ENCODE results near the gene PTGS1. TPM values are rescaled to one million over a fixed set of nuclear protein-coding genes. Genes with fewer than 3 reads are reported as not detected.

PTGS1 gene
- total and polyA plus RNA-seq, 2 of the 13 experiments (the other 11 are each of a cell fraction or from before 2014, with no cell fraction given) = 0.07 to 0.08 TPM

- Histone ChIP-seq H2AFZ (ENCODE audit: low read length) (no peak overlapping the region), H4K20me1 (ENCODE audit: insufficient read depth, low read length) (no peaks in the 10 kb centered on the region), H3K27me3 (ENCODE audit: control insufficient read depth in 1 of 2, insufficient read depth in 2 of 2, low read length in 2 of 2) (no peaks in the 10 kb centered on the region), H3K4me3 (replicated peaks in 1 of 3; ENCODE audit: insufficient read depth in 1 of 3, low read depth in 2 of 3, low read length in 3 of 3) (no peak overlapping the region), H3K36me3 (replicated peaks in 1 of 2; ENCODE audit: control insufficient read depth in 1 of 2, insufficient read depth in 2 of 2, low read length in 2 of 2) (no peaks in the 10 kb centered on the region), H3K79me2 (ENCODE audit: insufficient read depth, low read length) (no peaks in the 10 kb centered on the region), H3K27ac (ENCODE audit: extremely low read length, insufficient read depth, low read length) (no peak overlapping the region), H3K4me1 (ENCODE audit: insufficient read depth, low read length) (no peaks in the 10 kb centered on the region), H3K9ac (ENCODE audit: insufficient read depth, low read depth, low read length) (no peak overlapping the region), H3K4me2 (ENCODE audit: low read depth, low read length) (no peak overlapping the region), H3K9me3 (ENCODE audit: low read length) (peaks cover 27% of the 10 kb centered on the region)
- POLR2A ChIA-PET = no interaction called here
- TF ChIP-seq SAFB2 (CRISPR knock-in tag; IDR thresholded peaks at IDR 0.05; ENCODE audit: borderline replicate concordance, low read depth) = no peak
- TF ChIP-seq ATAD3A (CRISPR knock-in tag; IDR thresholded peaks at IDR 0.05) = no peak
- TF ChIP-seq CHD4 (IDR thresholded peaks at IDR 0.05; ENCODE audit: borderline replicate concordance, low read length) = no peak
- no peak for TF ChIP-seq SUZ12 (IDR thresholded peaks at IDR 0.05; ENCODE audit: low read depth, low read length)
- no peak for TF ChIP-seq IRF2 (CRISPR knock-in tag; IDR thresholded peaks at IDR 0.05)
- TF ChIP-seq TCF7 (IDR thresholded peaks at IDR 0.05; ENCODE audit: low read depth) = no peak
- no peak for TF ChIP-seq KAT8 (CRISPR knock-in tag; IDR thresholded peaks at IDR 0.05)
- TF ChIP-seq ZNF484 (CRISPR knock-in tag; IDR thresholded peaks at IDR 0.05; ENCODE audit: borderline replicate concordance, low read depth) = no peak
- no peak for DNase-seq (ENCODE audit: low spot score)
- intact Hi-C loops (cut with micrococcal nuclease; ENCODE audit: unreplicated experiment) = no loop called here
- BruUV-seq (replicated peaks) = no TSS peak
- CTCF ChIA-PET (ENCODE audit: low intra/inter-chr PET ratio, low total read pairs) = no interaction called here
- in situ Hi-C loops (cut with HindIII; ENCODE audit: extremely low pct_ligation_motif_present, low pct_unique_long_range_greater_than_20kb) = no loop called here
- no peak for FAIRE-seq
- no peak for ATAC-seq
Observed at GRCh38 chr9:122418016-122418415, 47.2 kb downstream of the PTGS1 start.

DNA sequence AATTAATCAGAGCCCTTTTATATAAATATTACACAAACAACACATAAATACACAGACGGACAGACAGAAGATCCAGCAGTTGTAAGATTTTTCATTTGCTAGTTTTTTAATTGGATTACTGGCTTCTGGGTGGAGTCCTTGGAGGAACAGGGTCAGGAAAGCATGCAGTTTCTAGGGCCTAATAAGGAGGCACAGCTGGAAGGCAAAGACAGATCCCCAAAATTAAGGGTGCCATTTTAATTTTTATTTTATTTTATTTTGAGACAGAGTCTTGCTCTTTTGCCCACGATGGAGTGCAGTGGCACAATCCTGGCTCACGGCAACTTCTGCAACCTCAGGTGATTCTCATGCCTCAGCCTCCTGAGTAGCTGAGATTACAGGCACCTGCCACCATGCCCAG is 49.5 kb downstream of the PTGS1 start:
- no peaks in the 10 kb centered on the region for H3K27me3 ChIP-seq (ENCODE audit: control insufficient read depth in 1 of 2, insufficient read depth in 2 of 2, low read length in 2 of 2)
- WGBS (ENCODE audit: low lambda C conversion rate) = 15% methylated on average over 3 of the region's 3 CpGs
- no peaks in the 10 kb centered on the region for H3K79me2 ChIP-seq (ENCODE audit: insufficient read depth, low read length)
- no peak for TF ChIP-seq HNRNPK (IDR thresholded peaks at IDR 0.05; ENCODE audit: low read depth, low read length, poor library complexity, severe bottlenecking)
- no peak for TF ChIP-seq EHMT2 (IDR thresholded peaks at IDR 0.05; ENCODE audit: borderline replicate concordance, low read depth, low read length)
- TF ChIP-seq JUND (CRISPR knock-in tag; IDR thresholded peaks at IDR 0.05) = no peak
- TF ChIP-seq ZNF292 (CRISPR knock-in tag; IDR thresholded peaks at IDR 0.05; ENCODE audit: borderline replicate concordance, low read depth) = no peak
- TF ChIP-seq CENPT (CRISPR knock-in tag; IDR thresholded peaks at IDR 0.05; ENCODE audit: low read depth) = no peak
- TF ChIP-seq, protein P1, sequence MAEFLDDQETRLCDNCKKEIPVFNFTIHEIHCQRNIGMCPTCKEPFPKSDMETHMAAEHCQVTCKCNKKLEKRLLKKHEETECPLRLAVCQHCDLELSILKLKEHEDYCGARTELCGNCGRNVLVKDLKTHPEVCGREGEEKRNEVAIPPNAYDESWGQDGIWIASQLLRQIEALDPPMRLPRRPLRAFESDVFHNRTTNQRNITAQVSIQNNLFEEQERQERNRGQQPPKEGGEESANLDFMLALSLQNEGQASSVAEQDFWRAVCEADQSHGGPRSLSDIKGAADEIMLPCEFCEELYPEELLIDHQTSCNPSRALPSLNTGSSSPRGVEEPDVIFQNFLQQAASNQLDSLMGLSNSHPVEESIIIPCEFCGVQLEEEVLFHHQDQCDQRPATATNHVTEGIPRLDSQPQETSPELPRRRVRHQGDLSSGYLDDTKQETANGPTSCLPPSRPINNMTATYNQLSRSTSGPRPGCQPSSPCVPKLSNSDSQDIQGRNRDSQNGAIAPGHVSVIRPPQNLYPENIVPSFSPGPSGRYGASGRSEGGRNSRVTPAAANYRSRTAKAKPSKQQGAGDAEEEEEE (CRISPR knock-in tag; IDR thresholded peaks at IDR 0.05; ENCODE audit: borderline replicate concordance) = no peak
- no peak for TF ChIP-seq ZNF709 (CRISPR knock-in tag; IDR thresholded peaks at IDR 0.05)
- no peak for TF ChIP-seq ZNF713 (CRISPR knock-in tag; IDR thresholded peaks at IDR 0.05)
- TF ChIP-seq SMYD3 (CRISPR knock-in tag; IDR thresholded peaks at IDR 0.05) = no peak
- TF ChIP-seq HDAC1 (CRISPR knock-in tag; IDR thresholded peaks at IDR 0.05) = no peak
- no peaks in the 10 kb centered on the region for H4K20me1 ChIP-seq (ENCODE audit: insufficient read depth, low read length)
- no peaks in the 10 kb centered on the region for H3K4me1 ChIP-seq (ENCODE audit: insufficient read depth, low read length)
- no peaks in the 10 kb centered on the region for H3K36me3 ChIP-seq (replicated peaks in 1 of 2; ENCODE audit: control insufficient read depth in 1 of 2, insufficient read depth in 2 of 2, low read length in 2 of 2)
- FAIRE-seq = no peak
- CTCF ChIA-PET (ENCODE audit: low intra/inter-chr PET ratio, low total read pairs) = no interaction called here
- in situ Hi-C loops (cut with HindIII; ENCODE audit: extremely low pct_ligation_motif_present, low pct_unique_long_range_greater_than_20kb) = no loop called here
- peaks cover 27% of the 10 kb centered on the region for H3K9me3 ChIP-seq (ENCODE audit: low read length)
- POLR2A ChIA-PET = no interaction called here
- intact Hi-C loops (cut with micrococcal nuclease; ENCODE audit: unreplicated experiment) = no loop called here
- ATAC-seq = no peak
- BruUV-seq (replicated peaks) = no TSS peak
- no peak for DNase-seq (ENCODE audit: low spot score)
- no peak overlapping the region for H3K9ac ChIP-seq (ENCODE audit: insufficient read depth, low read depth, low read length)
- H2AFZ ChIP-seq (ENCODE audit: low read length) = no peak overlapping the region
- no peak overlapping the region for H3K4me3 ChIP-seq (replicated peaks in 1 of 3; ENCODE audit: insufficient read depth in 1 of 3, low read depth in 2 of 3, low read length in 3 of 3)
- no peak overlapping the region for H3K4me2 ChIP-seq (ENCODE audit: low read depth, low read length)
- H3K27ac ChIP-seq (ENCODE audit: extremely low read length, insufficient read depth, low read length) = no peak overlapping the region

Measured in HepG2 (cell line).